G401 (cell line): ENCODE data around the gene SCAMP4. TPM values are rescaled to one million over a fixed set of nuclear protein-coding genes. Genes with fewer than 3 reads are reported as not detected.

Experiments
- DNase-seq: peaks from one replicate; pipeline ENCODE4 v3.0.0-alpha.2; 2015; ENCODE audit warnings: low spot score
- in situ Hi-C: cut with HindIII; loops from 2 replicates; pipeline ENCODE4 v1.10.0; 2016; ENCODE audit warnings: low sequenced_read_pairs, mixed read lengths
- total RNA-seq: library from RNA; depleted of rRNA; stranded (reverse); fragments of >200 nt; shearing (Covaris generic); gene quantifications from 2 replicates; pipeline ENCODE4 v1.2.3, GENCODE V29; 2014

The SCAMP4 gene
- total RNA-seq, 1 experiment from 2014 or later, result 45.9 TPM

DNA sequence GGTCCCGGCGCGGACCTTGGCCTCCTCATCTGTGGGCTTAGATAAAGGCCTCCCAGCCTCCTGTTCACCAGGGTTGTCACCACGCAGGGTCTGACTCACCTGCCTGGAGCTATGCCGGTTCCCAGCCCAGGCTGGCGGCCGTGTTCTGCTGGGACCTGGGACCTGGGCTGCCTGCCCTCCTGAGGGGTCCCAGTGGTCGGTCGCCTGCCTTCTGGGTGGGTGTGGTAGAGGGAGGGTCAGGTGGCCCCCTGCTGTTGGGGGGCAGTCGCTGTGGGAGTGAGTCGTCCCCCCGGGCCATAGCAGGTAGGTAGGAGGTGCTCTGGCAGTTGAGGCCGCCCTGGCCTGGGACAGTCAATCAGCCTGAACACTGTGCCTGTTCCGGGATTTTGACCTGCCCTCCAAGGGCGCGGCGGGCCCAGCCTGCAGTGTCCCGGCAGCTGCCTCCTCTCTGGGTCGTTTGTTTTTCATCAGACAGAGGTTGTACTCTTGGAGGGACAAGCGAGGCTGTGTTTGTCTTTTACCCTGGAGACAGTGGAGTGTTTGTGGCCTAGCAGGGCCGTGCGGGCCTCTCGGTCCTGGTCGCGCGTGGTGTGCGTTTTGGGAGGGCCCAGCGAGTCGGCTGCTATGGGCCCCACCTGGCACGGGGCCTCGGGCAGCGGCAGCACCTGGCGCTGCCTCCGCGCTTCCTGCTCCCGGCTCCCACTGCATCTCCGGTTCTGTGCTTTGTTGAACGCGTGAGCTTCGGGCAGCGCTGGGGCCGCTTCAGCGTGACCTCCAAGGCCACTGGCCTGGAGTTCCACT, 2.6 kb downstream of the SCAMP4 start:
- DNase-seq, result no peak
- in situ Hi-C loops, result no loop called here

DNA sequence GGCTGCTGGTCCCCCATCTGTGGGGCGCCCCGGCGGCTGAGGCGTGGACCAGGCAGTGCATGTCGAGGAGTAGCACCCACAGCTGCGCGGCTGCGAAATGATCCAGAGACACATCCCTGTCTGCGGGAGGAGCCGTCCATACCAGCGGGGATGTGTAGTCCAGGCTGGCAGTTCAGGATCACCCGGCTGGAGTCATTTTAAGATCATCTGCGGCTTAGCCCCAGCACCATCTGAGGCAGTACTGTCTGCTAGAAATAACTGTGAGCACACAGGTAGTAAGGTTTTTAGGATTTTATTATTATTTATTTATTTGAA, 3.1 kb downstream of the SCAMP4 start:
- DNase-seq, result no peak
- in situ Hi-C loops, result no loop called here

DNA sequence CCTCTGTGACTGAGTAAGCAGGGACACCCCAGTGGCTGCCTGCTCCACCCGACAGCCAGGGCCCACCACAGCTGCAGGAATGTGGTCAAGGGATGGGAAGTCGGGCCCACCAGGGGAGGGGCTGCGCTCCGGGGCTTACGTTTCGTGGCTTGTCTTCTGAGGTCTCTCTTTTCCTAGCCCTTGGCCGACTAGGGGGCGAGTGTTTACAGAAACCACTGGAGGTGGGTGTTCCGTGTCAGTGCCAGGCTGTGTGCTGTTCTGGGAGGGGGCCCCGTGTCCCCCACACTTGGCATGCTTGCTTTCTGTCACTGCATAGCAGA, 4.5 kb downstream of the SCAMP4 start:
- in situ Hi-C loops, result no loop called here
- no peak for DNase-seq

- in situ Hi-C loops, result no loop called here
- DNase-seq, result peak; percentile 69
Observed at GRCh38 chr19:1910177-1910576, 5.0 kb downstream of the SCAMP4 start.

GRCh38 chr19:1911098-1911497, 5.9 kb downstream of the SCAMP4 start:
- in situ Hi-C loops, result no loop called here
- DNase-seq, result no peak

DNA sequence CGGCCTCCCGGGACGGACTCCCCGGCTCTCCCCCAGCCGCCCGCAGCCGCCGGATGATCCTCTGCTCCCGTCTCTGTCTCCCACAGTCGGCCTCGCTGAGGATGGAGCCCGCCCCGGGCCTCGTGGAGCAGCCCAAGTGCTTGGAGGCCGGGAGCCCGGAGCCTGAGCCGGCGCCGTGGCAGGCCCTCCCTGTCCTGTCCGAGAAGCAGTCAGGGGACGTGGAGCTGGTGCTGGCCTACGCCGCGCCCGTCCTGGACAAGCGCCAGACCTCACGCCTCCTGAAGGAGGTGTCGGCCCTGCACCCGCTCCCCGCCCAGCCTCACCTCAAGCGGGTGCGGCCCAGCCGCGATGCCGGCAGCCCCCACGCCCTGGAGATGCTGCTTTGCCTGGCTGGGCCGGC, 6.8 kb downstream of the SCAMP4 start:
- DNase-seq, result no peak
- in situ Hi-C loops, result no loop called here

GRCh38 chr19:1912760-1913505, 7.7 kb downstream of the SCAMP4 start:
- in situ Hi-C loops, result no loop called here
- no peak for DNase-seq

- DNase-seq, result no peak
- in situ Hi-C loops, result no loop called here
Observed at GRCh38 chr19:1913781-1914577, 8.8 kb downstream of the SCAMP4 start.

DNA sequence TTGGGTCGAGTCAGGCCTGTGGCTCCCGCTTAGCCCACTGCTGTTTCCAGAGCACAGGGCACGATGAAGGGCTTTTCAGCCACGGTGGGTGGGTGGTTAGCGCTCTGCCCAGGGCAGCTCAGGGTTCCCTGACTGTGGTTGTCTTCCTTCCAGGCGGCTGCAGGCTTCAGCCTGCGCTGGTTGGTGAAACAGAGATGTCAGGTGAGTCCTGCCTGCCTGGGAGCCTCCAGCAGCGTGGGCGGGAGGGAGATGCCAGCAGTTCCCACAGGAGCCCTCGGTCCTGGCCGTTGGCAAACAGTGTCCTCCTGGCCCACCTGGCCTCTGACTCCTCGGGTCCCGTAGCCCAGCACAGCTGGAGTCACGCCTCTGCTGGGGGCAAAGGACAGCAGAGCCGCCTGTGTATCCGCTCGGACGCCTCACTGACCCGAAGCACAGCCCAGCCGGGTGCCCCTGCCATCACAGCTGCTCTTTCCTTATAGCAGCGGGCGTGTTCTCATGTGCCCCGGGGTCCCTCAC, 9.7 kb downstream of the SCAMP4 start:
- peak; percentile 57 for DNase-seq
- in situ Hi-C loops, result no loop called here

DNA sequence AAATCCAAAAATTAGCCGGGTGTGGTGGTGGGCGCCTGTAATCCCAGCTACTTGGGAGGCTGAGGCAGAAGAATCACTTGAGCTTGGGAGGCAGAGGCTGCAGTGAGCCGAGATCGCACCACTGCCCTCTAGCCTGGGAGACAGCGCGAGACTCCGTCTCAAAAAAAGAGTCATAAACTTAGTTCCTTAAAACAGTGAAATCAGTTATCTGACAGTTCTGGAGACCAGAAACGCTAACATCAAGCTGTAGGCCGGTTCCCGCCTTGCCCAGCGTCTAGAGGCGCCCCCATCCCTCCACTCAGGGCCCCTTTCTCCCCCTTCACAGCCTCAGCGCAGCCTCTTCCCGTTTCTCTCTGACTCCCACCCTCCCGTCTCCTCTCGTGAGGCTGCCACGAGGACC, 11.9 kb downstream of the SCAMP4 start:
- in situ Hi-C loops, result no loop called here

DNA sequence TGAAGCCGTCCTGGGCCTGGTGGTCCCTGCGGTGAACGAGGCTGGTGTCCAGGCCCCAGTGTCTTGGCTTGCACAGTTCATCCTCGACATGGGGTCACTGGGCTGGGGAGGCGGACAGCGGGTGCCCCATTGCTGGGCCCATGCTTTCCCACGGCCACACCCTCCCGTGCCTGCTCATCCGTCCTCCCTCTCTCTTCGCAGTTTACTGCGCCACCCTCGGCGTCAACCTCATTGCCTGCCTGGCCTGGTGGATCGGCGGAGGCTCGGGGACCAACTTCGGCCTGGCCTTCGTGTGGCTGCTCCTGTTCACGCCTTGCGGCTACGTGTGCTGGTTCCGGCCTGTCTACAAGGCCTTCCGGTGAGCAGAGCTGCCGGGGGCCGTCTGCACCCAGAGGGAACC, 12.7 kb downstream of the SCAMP4 start:
- in situ Hi-C loops, result no loop called here
- DNase-seq, result no peak

More for the DNA sequence above, 11.9 kb downstream of the SCAMP4 start:
- no peak for DNase-seq

DNA sequence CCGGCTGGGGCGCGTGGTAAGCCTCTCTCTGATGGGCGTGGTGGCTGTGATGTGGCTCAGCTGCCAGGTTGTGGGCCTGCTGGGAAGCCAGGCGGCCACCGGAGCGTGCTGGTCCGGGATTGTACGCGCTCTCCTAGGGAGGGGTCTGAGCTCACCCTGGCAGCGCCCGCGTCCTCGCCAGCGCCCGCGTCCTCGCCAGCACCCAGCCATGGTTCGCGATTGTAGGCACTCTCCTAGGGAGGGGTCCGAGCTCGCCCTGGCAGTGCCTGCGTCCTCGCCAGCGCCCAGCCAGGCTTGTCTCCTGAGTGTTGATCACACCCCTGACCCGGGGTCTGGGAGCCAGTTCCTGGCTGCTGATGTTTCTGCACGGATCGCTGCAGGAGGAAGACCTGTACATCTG, 13.8 kb downstream of the SCAMP4 start:
- in situ Hi-C loops, result no loop called here

GRCh38 chr19:1920644-1921043, 15.4 kb downstream of the SCAMP4 start:
- DNase-seq, result no peak
- in situ Hi-C loops, result no loop called here

More for the DNA sequence above, 13.8 kb downstream of the SCAMP4 start:
- peak; percentile 27 for DNase-seq

- in situ Hi-C loops, result no loop called here
- DNase-seq, result no peak
Observed at GRCh38 chr19:1921326-1921725, 16.1 kb downstream of the SCAMP4 start.

GRCh38 chr19:1921825-1922224, 16.6 kb downstream of the SCAMP4 start:
- no peak for DNase-seq
- in situ Hi-C loops, result no loop called here

GRCh38 chr19:1922803-1923202, 17.6 kb downstream of the SCAMP4 start:
- in situ Hi-C loops, result no loop called here
- no peak for DNase-seq

DNA sequence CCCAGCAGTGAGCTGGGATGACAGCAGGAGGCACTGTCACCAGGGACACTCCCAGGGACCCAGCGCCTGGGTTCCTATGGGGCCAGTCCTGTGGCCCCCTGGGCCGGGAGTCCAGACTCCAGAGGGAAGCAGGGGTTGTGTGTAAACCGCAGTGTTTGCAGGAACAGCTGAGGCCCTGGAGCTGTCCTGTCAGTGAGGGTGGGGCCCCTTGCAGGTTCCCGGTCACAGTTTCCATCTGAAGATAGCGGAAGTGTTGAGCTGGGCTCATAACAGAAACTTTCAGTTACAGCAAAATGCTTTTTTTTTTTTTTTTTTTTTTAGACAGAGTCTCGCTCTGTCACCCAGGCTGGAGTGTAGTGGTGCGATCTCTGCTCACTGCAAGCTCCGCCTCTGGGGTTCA, 18.1 kb downstream of the SCAMP4 start:
- in situ Hi-C loops, result no loop called here
- DNase-seq, result no peak

DNA sequence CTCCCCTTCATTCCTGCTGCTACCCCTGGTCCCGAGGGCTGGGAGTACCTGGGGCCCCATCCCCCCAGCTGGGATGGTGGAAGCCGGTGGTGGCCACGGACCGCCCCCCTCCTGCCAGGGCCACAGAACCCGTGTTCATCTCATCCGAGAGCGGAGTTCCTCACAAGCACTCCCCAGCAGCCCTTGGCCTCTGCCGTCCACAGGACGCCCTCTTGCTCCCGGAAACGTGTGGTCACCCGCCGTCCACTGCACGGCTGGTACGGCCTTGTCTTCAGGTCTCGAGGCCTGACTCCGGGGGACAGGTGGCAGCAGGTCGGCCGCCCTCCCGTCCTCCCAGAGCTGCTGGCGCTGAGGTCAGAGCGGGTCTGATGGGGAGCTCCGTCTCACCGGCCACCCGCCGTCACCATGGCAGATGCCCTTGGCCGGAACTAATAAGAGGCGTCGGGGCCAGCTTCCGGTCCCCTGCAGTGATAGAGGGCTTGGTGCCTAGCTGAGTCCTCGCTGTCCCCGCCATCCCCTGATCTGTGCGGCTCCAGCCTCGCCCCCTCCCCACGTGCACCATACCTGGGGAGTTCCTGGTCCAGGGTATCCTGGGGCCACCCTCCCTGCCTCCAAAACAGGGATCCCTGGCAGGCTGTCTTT, 19.2 kb downstream of the SCAMP4 start:
- in situ Hi-C loops, result no loop called here

GRCh38 chr19:1925544-1925943, 20.3 kb downstream of the SCAMP4 start:
- in situ Hi-C loops, result no loop called here
- no peak for DNase-seq

More for the DNA sequence above, 19.2 kb downstream of the SCAMP4 start:
- DNase-seq, result no peak
